H1 (cell line): ENCODE measurements around the gene SPTAN1. TPM values are rescaled to one million over a fixed set of nuclear protein-coding genes. Genes with fewer than 3 reads are reported as not detected.

Experiments used
- SP1 ChIP-seq: IDR thresholded peaks from 2 replicates; pipeline ENCODE4 v1.6.1; 2011; ENCODE audit warnings: low read depth, low read length
- polyA plus RNA-seq, 7 experiments: library from polyadenylated mRNA; depleted of rRNA in 3 of 7; stranded (reverse) in 5 of 7; unstranded in 2 of 7; fragments of >200 nt in 5 of 7; fragments of 200-250 nt in 2 of 7; gene quantifications; 1 replicate in 5 of 7; 2 replicates in 1 of 7; 4 replicates in 1 of 7; pipeline versions ENCODE4 v1.2.1 to v1.2.3, GENCODE V29; 2011 to 2013; ENCODE audit warnings: missing spikeins in 2 of 7, mixed read lengths in 2 of 7
- total RNA-seq: library from RNA; stranded (reverse); fragmentation: NEBNext Ultra II Directional; extraction: Animal tissue kit (Norgen Biotek cat#: 25700); gene quantifications from 2 replicates; pipeline ENCODE4 v1.2.1, GENCODE V29; 2021
- TF ChIP-seq, protein P1 (sequence below): IDR thresholded peaks from 2 replicates; pipeline ENCODE4 v1.6.1; 2012; ENCODE audit warnings: low read length, inconsistent platforms

Gene SPTAN1
- total and polyA plus RNA-seq, 2 of the 8 experiments (the other 6 are each of a cell fraction or from before 2014, with no cell fraction given), result 182 to 216 TPM

DNA sequence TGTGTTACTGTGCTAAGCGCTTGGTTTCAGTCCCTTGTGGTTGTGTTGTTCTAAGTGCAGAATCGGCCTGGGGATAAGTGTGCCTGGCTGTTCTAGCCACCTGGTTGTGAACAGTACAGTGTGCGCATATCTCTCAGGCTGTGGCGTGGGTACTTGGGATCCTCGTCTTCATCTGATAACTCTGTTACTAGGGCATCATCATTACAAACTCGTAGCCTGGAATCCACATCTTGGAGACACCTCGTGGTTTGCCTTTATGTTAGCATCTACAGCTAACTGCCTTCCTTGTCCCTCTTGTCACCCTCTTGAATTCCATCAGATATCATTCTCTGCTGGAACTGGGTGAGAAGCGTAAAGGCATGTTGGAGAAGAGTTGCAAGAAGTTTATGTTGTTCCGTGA is 41.5 kb downstream of the SPTAN1 start (continued):
- TF ChIP-seq SP1, result no peak
- TF ChIP-seq, protein P1, sequence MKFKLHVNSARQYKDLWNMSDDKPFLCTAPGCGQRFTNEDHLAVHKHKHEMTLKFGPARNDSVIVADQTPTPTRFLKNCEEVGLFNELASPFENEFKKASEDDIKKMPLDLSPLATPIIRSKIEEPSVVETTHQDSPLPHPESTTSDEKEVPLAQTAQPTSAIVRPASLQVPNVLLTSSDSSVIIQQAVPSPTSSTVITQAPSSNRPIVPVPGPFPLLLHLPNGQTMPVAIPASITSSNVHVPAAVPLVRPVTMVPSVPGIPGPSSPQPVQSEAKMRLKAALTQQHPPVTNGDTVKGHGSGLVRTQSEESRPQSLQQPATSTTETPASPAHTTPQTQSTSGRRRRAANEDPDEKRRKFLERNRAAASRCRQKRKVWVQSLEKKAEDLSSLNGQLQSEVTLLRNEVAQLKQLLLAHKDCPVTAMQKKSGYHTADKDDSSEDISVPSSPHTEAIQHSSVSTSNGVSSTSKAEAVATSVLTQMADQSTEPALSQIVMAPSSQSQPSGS, result no peak
